Uterus (tissue), 2 donors: ENCODE measurements around the gene CRYBG1.

Source experiments
- CTCF ChIP-seq, 4 experiments: fragments of 200-600 bp in 2 of 4; fragments of 450-650 bp in 2 of 4; sonication (generic) in 2 of 4; IDR thresholded peaks; one replicate each; pipeline ENCODE4 v1.5.1; 2016 to 2019; ENCODE audit warnings: antibody characterized with exemption in 4 of 4, mild to moderate bottlenecking in 2 of 4, moderate library complexity in 1 of 4
- POLR2A ChIP-seq, 2 donors: fragments of 450-650 bp; IDR thresholded peaks; one replicate each; pipeline ENCODE4 v1.6.1; 2016; ENCODE audit warnings: antibody characterized with exemption in 2 of 2, mild to moderate bottlenecking in 1 of 2, moderate library complexity in 1 of 2

- TF ChIP-seq POLR2A (IDR thresholded peaks at IDR 0.05) (no peak), CTCF (IDR thresholded peaks at IDR 0.05) (no peak)
Measured at GRCh38 chr6:106617857-106618256, 257.3 kb downstream of the CRYBG1 start.
